Measurements from ENCODE around the gene HOOK2. TPM values are rescaled to one million over a fixed set of nuclear protein-coding genes. Genes with fewer than 3 reads are reported as not detected.

HOOK2 gene
- total and polyA plus RNA-seq, 4 donors = 39.8 to 67.4 (median 50.6) TPM

DNA sequence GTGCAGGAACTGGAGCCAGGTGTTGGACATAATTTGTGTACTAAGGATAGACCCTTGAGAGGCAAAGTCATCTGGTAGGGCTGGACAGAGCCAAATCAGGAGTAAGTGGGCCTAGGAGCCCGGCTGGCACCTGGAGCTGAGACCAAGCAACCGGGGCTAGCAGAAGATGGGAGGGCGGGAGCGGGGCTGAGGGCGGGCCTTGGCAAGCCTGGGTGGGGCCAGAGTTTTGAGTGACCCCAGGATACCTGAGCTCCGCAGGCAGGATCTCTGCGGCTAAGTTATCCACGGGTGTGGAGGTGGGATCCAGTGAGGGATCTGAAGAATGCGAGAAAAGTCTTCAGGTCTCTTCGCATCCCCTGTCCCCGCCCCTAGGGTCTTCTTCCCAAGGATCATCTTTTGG lies 8.2 kb downstream of the HOOK2 start:
- Histone ChIP-seq H3K4me3 (no peak overlapping the region), H3K27ac (ENCODE audit: low read depth in 1 of 2, low read length in 1 of 2) (no peak overlapping the region), H3K9ac (ENCODE audit: insufficient read depth in 1 of 2, low read length in 2 of 2) (no peak overlapping the region), H3K27me3 (ENCODE audit: control insufficient read depth in 3 of 3, insufficient read depth in 3 of 3, low read length in 2 of 3) (no peaks in the 10 kb centered on the region), H3K9me3 (ENCODE audit: control insufficient read depth in 4 of 4, insufficient read depth in 3 of 4, low read length in 3 of 4) (no peaks in the 10 kb centered on the region), H3K4me1 (ENCODE audit: control insufficient read depth in 5 of 5, insufficient read depth in 5 of 5, low read length in 5 of 5) (peaks cover 0 to 4% (median 0%) of the 10 kb centered on the region in 5 donors), H3K36me3 (ENCODE audit: control insufficient read depth in 4 of 4, insufficient read depth in 4 of 4, low read length in 4 of 4) (peaks cover 0 to 51% (median 8%) of the 10 kb centered on the region in 4 donors)
- no peak for ATAC-seq (ENCODE audit: insufficient read depth, low FRiP score)
- TF ChIP-seq, protein P1, sequence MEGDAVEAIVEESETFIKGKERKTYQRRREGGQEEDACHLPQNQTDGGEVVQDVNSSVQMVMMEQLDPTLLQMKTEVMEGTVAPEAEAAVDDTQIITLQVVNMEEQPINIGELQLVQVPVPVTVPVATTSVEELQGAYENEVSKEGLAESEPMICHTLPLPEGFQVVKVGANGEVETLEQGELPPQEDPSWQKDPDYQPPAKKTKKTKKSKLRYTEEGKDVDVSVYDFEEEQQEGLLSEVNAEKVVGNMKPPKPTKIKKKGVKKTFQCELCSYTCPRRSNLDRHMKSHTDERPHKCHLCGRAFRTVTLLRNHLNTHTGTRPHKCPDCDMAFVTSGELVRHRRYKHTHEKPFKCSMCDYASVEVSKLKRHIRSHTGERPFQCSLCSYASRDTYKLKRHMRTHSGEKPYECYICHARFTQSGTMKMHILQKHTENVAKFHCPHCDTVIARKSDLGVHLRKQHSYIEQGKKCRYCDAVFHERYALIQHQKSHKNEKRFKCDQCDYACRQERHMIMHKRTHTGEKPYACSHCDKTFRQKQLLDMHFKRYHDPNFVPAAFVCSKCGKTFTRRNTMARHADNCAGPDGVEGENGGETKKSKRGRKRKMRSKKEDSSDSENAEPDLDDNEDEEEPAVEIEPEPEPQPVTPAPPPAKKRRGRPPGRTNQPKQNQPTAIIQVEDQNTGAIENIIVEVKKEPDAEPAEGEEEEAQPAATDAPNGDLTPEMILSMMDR (IDR thresholded peaks at IDR 0.05; ENCODE audit: control extremely low read depth, extremely low read depth) = no peak
- no peak for DNase-seq
- WGBS, 2 donors = 94% methylated on average over 11 of the region's 11 CpGs

GRCh38 chr19:12766051-12766521 lies 9.3 kb downstream of the HOOK2 start:
- H3K36me3 ChIP-seq (ENCODE audit: control insufficient read depth in 4 of 4, insufficient read depth in 4 of 4, low read length in 4 of 4) = peaks cover 0 to 53% (median 8%) of the 10 kb centered on the region in 4 donors
- peak; percentile 67 to 89 (median 69) for DNase-seq
- WGBS, 2 donors = 57 to 82% methylated on average over 30 of the region's 30 CpGs
- H3K4me1 ChIP-seq (ENCODE audit: control insufficient read depth in 5 of 5, insufficient read depth in 5 of 5, low read length in 5 of 5) = peaks cover 0 to 3% (median 0%) of the 10 kb centered on the region in 5 donors
- TF ChIP-seq, protein P1 (IDR thresholded peaks at IDR 0.05; ENCODE audit: control extremely low read depth, extremely low read depth) = peak; percentile 94
- peak overlapping the region in 1 of 2 donors; percentile 6 for H3K27ac ChIP-seq (ENCODE audit: low read depth in 1 of 2, low read length in 1 of 2)
- H3K27me3 ChIP-seq (ENCODE audit: control insufficient read depth in 3 of 3, insufficient read depth in 3 of 3, low read length in 2 of 3) = no peaks in the 10 kb centered on the region
- no peak overlapping the region for H3K9ac ChIP-seq (ENCODE audit: insufficient read depth in 1 of 2, low read length in 2 of 2)
- H3K4me3 ChIP-seq = no peak overlapping the region
- no peaks in the 10 kb centered on the region for H3K9me3 ChIP-seq (ENCODE audit: control insufficient read depth in 4 of 4, insufficient read depth in 3 of 4, low read length in 3 of 4)
- ATAC-seq (ENCODE audit: insufficient read depth, low FRiP score) = peak; percentile 84

DNA sequence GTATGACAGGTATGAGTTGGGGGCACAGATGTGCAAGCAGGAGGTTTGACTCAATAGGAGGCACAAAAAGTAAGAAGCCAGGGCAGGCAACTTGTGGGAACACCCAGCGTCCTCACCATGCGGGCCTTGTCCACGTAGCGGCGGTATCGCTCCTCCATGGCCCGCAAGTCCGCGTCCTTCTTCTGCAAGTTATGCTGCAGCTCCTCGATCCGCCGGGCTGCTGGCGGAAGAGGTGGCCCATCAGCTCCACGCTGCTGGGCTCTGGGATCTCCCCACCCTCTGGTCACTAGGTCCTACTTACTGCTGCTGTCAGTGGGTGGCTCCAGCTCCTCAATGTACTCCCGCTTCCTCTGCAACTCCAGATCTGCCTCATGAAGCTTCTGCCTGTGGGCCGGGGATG lies 10.7 kb downstream of the HOOK2 start:
- no peaks in the 10 kb centered on the region for H3K9me3 ChIP-seq (ENCODE audit: control insufficient read depth in 4 of 4, insufficient read depth in 3 of 4, low read length in 3 of 4)
- H3K36me3 ChIP-seq (ENCODE audit: control insufficient read depth in 4 of 4, insufficient read depth in 4 of 4, low read length in 4 of 4) = peaks cover 0 to 43% (median 8%) of the 10 kb centered on the region in 4 donors
- H3K27ac ChIP-seq (ENCODE audit: low read depth in 1 of 2, low read length in 1 of 2) = no peak overlapping the region
- no peak overlapping the region for H3K9ac ChIP-seq (ENCODE audit: insufficient read depth in 1 of 2, low read length in 2 of 2)
- H3K4me3 ChIP-seq = no peak overlapping the region
- no peak for ATAC-seq (ENCODE audit: insufficient read depth, low FRiP score)
- TF ChIP-seq, protein P1 (IDR thresholded peaks at IDR 0.05; ENCODE audit: control extremely low read depth, extremely low read depth) = no peak
- no peaks in the 10 kb centered on the region for H3K4me1 ChIP-seq (ENCODE audit: control insufficient read depth in 5 of 5, insufficient read depth in 5 of 5, low read length in 5 of 5)
- 97% methylated on average over 16 of the region's 16 CpGs for WGBS, 2 donors
- no peak for DNase-seq
- H3K27me3 ChIP-seq (ENCODE audit: control insufficient read depth in 3 of 3, insufficient read depth in 3 of 3, low read length in 2 of 3) = no peaks in the 10 kb centered on the region

- H3K9ac ChIP-seq (ENCODE audit: insufficient read depth in 1 of 2, low read length in 2 of 2) = no peak overlapping the region
- TF ChIP-seq, protein P1 (IDR thresholded peaks at IDR 0.05; ENCODE audit: control extremely low read depth, extremely low read depth) = no peak
These were observed 12.3 kb downstream of the HOOK2 start for GRCh38 chr19:12763100-12763499.

More at GRCh38 chr19:12763100-12763499, 12.3 kb downstream of the HOOK2 start:
- Histone ChIP-seq H3K4me1 (ENCODE audit: control insufficient read depth in 5 of 5, insufficient read depth in 5 of 5, low read length in 5 of 5) (no peaks in the 10 kb centered on the region), H3K36me3 (ENCODE audit: control insufficient read depth in 4 of 4, insufficient read depth in 4 of 4, low read length in 4 of 4) (peaks cover 0 to 43% (median 8%) of the 10 kb centered on the region in 4 donors), H3K4me3 (no peak overlapping the region), H3K27me3 (ENCODE audit: control insufficient read depth in 3 of 3, insufficient read depth in 3 of 3, low read length in 2 of 3) (no peaks in the 10 kb centered on the region), H3K9me3 (ENCODE audit: control insufficient read depth in 4 of 4, insufficient read depth in 3 of 4, low read length in 3 of 4) (no peaks in the 10 kb centered on the region), H3K27ac (ENCODE audit: low read depth in 1 of 2, low read length in 1 of 2) (peak overlapping the region in 1 of 2 donors; percentile 26)
- ATAC-seq (ENCODE audit: insufficient read depth, low FRiP score) = no peak
- DNase-seq = no peak
- 94 to 96% methylated on average over 11 of the region's 11 CpGs for WGBS, 2 donors

Data from lung (tissue), 12 donors.